ENCODE data around the gene MYO1D. TPM values are rescaled to one million over a fixed set of nuclear protein-coding genes. Genes with fewer than 3 reads are reported as not detected.
"Not testable (repeated sequence)": the region's sequence is repeated elsewhere in the genome, so short reads cannot be mapped to it uniquely, and the experiment has no call there.

Gene MYO1D
- total RNA-seq, 2 donors from 2014 or later = 12.4 to 13.6 TPM

- peak overlapping the region in 1 of 2 donors; percentile 26 for H3K27ac Mint-ChIP-seq
- DNase-seq (ENCODE audit: low spot score in 2 of 2) (no peak), ATAC-seq (no peak)
- H3K36me3 Mint-ChIP-seq = no peaks in the 10 kb centered on the region
- H3K9me3 Mint-ChIP-seq = no peaks in the 10 kb centered on the region
These were observed 321.2 kb downstream of the MYO1D start for GRCh38 chr17:32555611-32556310.

- Mint-ChIP-seq H3K27ac (peak overlapping the region in 1 of 2 donors; percentile 31), H3K9me3 (no peaks in the 10 kb centered on the region), H3K36me3 (no peaks in the 10 kb centered on the region)
- ATAC-seq (peak in 1 of 2 donors; percentile 56), DNase-seq (ENCODE audit: low spot score in 2 of 2) (no peak)
These were observed 323.8 kb downstream of the MYO1D start for GRCh38 chr17:32553168-32553567.

GRCh38 chr17:32552280-32552679, 324.6 kb downstream of the MYO1D start:
- ATAC-seq (no peak), DNase-seq (ENCODE audit: low spot score in 2 of 2) (no peak)
- Mint-ChIP-seq H3K27ac (peak overlapping the region in 1 of 2 donors; percentile 24), H3K36me3 (no peaks in the 10 kb centered on the region), H3K9me3 (no peaks in the 10 kb centered on the region)

GRCh38 chr17:32551186-32551955, 325.6 kb downstream of the MYO1D start:
- peak overlapping the region in 1 of 2 donors; percentile 24 for H3K27ac Mint-ChIP-seq
- H3K9me3 Mint-ChIP-seq = no peaks in the 10 kb centered on the region
- DNase-seq (ENCODE audit: low spot score in 2 of 2) (no peak), ATAC-seq (peak; percentile 97 to 98)
- H3K36me3 Mint-ChIP-seq = no peaks in the 10 kb centered on the region

GRCh38 chr17:32549559-32549958, 327.4 kb downstream of the MYO1D start:
- no peaks in the 10 kb centered on the region for H3K36me3 Mint-ChIP-seq
- H3K9me3 Mint-ChIP-seq = no peaks in the 10 kb centered on the region
- DNase-seq (ENCODE audit: low spot score in 2 of 2) (no peak), ATAC-seq (no peak)
- H3K27ac Mint-ChIP-seq = no peak overlapping the region

GRCh38 chr17:32546031-32546444, 330.9 kb downstream of the MYO1D start:
- H3K27ac Mint-ChIP-seq = no peak overlapping the region
- DNase-seq (ENCODE audit: low spot score in 2 of 2) (no peak), ATAC-seq (no peak)
- H3K36me3 Mint-ChIP-seq = no peaks in the 10 kb centered on the region
- no peaks in the 10 kb centered on the region for H3K9me3 Mint-ChIP-seq

GRCh38 chr17:32542186-32542585, 334.7 kb downstream of the MYO1D start:
- H3K27ac Mint-ChIP-seq = no peak overlapping the region
- DNase-seq (ENCODE audit: low spot score in 2 of 2) (no peak), ATAC-seq (no peak)
- no peaks in the 10 kb centered on the region for H3K36me3 Mint-ChIP-seq
- H3K9me3 Mint-ChIP-seq = peaks cover 0 to 4% of the 10 kb centered on the region in 2 donors

- Mint-ChIP-seq H3K36me3 (no peaks in the 10 kb centered on the region), H3K9me3 (peaks cover 0 to 4% of the 10 kb centered on the region in 2 donors), H3K27ac (no peak overlapping the region)
- no peak for DNase-seq (ENCODE audit: low spot score in 2 of 2)
- no peak for ATAC-seq
These were observed 335.3 kb downstream of the MYO1D start for GRCh38 chr17:32541640-32542039.

GRCh38 chr17:32536736-32537643, 339.9 kb downstream of the MYO1D start:
- ATAC-seq (no peak), DNase-seq (ENCODE audit: low spot score in 2 of 2) (no peak)
- H3K9me3 Mint-ChIP-seq = peaks cover 0 to 4% of the 10 kb centered on the region in 2 donors
- H3K36me3 Mint-ChIP-seq = no peaks in the 10 kb centered on the region
- no peak overlapping the region for H3K27ac Mint-ChIP-seq

GRCh38 chr17:32533296-32533695, 343.6 kb downstream of the MYO1D start:
- peak overlapping the region in 1 of 2 donors; percentile 2 for H3K27ac Mint-ChIP-seq
- H3K36me3 Mint-ChIP-seq = no peaks in the 10 kb centered on the region
- ATAC-seq (no peak), DNase-seq (ENCODE audit: low spot score in 2 of 2) (no peak)
- no peaks in the 10 kb centered on the region for H3K9me3 Mint-ChIP-seq

GRCh38 chr17:32529604-32530003, 347.3 kb downstream of the MYO1D start:
- H3K27ac Mint-ChIP-seq = no peak overlapping the region
- no peak for DNase-seq (ENCODE audit: low spot score in 2 of 2)
- ATAC-seq = no peak
- H3K36me3 Mint-ChIP-seq = peaks cover 0 to 18% of the 10 kb centered on the region in 2 donors
- H3K9me3 Mint-ChIP-seq = no peaks in the 10 kb centered on the region

GRCh38 chr17:32528825-32529224, 348.1 kb downstream of the MYO1D start:
- peak overlapping the region; percentile 23 to 62 for H3K27ac Mint-ChIP-seq
- no peak for ATAC-seq

GRCh38 chr17:32527146-32527545, 349.8 kb downstream of the MYO1D start:
- ATAC-seq = no peak
- peaks cover 0 to 4% of the 10 kb centered on the region in 2 donors for H3K9me3 Mint-ChIP-seq
- no peak for DNase-seq (ENCODE audit: low spot score in 2 of 2)
- H3K36me3 Mint-ChIP-seq = peaks cover 0 to 18% of the 10 kb centered on the region in 2 donors
- H3K27ac Mint-ChIP-seq = no peak overlapping the region

More at GRCh38 chr17:32528825-32529224, 348.1 kb downstream of the MYO1D start:
- Mint-ChIP-seq H3K36me3 (peaks cover 0 to 18% of the 10 kb centered on the region in 2 donors), H3K9me3 (no peaks in the 10 kb centered on the region)
- DNase-seq (ENCODE audit: low spot score in 2 of 2) = no peak

- Mint-ChIP-seq H3K36me3 (peaks cover 0 to 18% of the 10 kb centered on the region in 2 donors), H3K9me3 (peaks cover 0 to 4% of the 10 kb centered on the region in 2 donors), H3K27ac (peak overlapping the region; percentile 44 to 98)
- DNase-seq (ENCODE audit: low spot score in 2 of 2) = no peak
- no peak for ATAC-seq
These were observed 351.8 kb downstream of the MYO1D start for GRCh38 chr17:32525122-32525521.

- Mint-ChIP-seq H3K27ac (peak overlapping the region; percentile 98), H3K36me3 (peaks cover 0 to 18% of the 10 kb centered on the region in 2 donors)
- H3K9me3 Mint-ChIP-seq; DNase-seq (ENCODE audit: low spot score in 2 of 2); ATAC-seq: not testable (repeated sequence)
These were observed 352.4 kb downstream of the MYO1D start for GRCh38 chr17:32524553-32524880.

GRCh38 chr17:32523827-32524552, 352.9 kb downstream of the MYO1D start:
- Mint-ChIP-seq H3K36me3 (peaks cover 0 to 18% of the 10 kb centered on the region in 2 donors), H3K9me3 (peaks cover 0 to 4% of the 10 kb centered on the region in 2 donors), H3K27ac (peak overlapping the region; percentile 98)
- ATAC-seq = peak; percentile 53 to 74
- peak in 1 of 2 donors; percentile 38 for DNase-seq (ENCODE audit: low spot score in 2 of 2)

Measured in activated naive CD4-positive, alpha-beta T cell treated with anti-CD3 and anti-CD28 coated beads, Interleukin-2, amount 50 U/mL, for 72 hours (primary cell).